HCT116 (cell line): Measurements from ENCODE around the gene NPFF. TPM values are rescaled to one million over a fixed set of nuclear protein-coding genes. Genes with fewer than 3 reads are reported as not detected.

ENCODE experiments used
- ATAC-seq: fragments of 200-7000 bp; cut with Tn5 transposase; 2 replicates; pipeline ENCODE4 v1.9.1; 2020; ENCODE audit warnings: mild to moderate bottlenecking, moderate library complexity
- BruUV-seq: library from RNA; stranded (reverse); fragments of 400-500 nt; replicated peaks from 2 replicates; lab custom pipeline; 2021; lab: Mats Ljungman, UMichigan
- CTCF ChIA-PET: fragments of 300-600 bp; sonication (Branson Sonifier 250); formaldehyde crosslinking; loops from one replicate; lab custom pipeline; 2021; ENCODE audit warnings: antibody characterized with exemption; lab: Charles Lee
- POLR2A ChIA-PET: fragments of 300-600, 350-600 bp; sonication (Branson Sonifier 250); formaldehyde crosslinking; loops from one replicate; lab custom pipeline; 2021; ENCODE audit warnings: antibody characterized with exemption; lab: Charles Lee
- RAD21 ChIA-PET, 2 experiments: fragments of 300-600 bp; sonication (Branson Sonifier 250); formaldehyde crosslinking; loops; one replicate each; lab custom pipeline; 2023; ENCODE audit warnings: low total read pairs in 2 of 2; ENCODE audit not compliant: uncharacterized antibody in 2 of 2, unreplicated experiment in 2 of 2, low non-redundant PET in 1 of 2; lab: Charles Lee
- DNase-seq: peaks from one replicate; pipeline ENCODE4 v3.0.0-alpha.2; 2010; ENCODE audit warnings: low read depth, low spot score
- H2AFZ ChIP-seq: fragments of 200-600 bp; shearing (Covaris generic), sonication (generic); 2 replicates; pipeline ENCODE4 v1.6.1; 2017; ENCODE audit warnings: low read depth, mixed run types, mixed read lengths, antibody characterized with exemption, low read length; ENCODE audit not compliant: poor library complexity, severe bottlenecking
- H3K27ac ChIP-seq: 2 replicates; pipeline ENCODE4 v1.5.1; 2012; ENCODE audit warnings: low read depth, low read length
- H3K27me3 ChIP-seq: fragments of 200-600 bp; sonication (generic); 2 replicates; pipeline ENCODE4 v1.6.1; 2016; ENCODE audit warnings: mixed run types, low read length, mixed read lengths; ENCODE audit not compliant: insufficient read depth
- H3K36me3 ChIP-seq, 2 experiments: fragments of 200-500 bp in 1 of 2; fragments of 200-600 bp in 1 of 2; sonication (Bioruptor generic) in 1 of 2; sonication (generic) in 1 of 2; 2 replicates each; pipeline versions ENCODE4 v1.5.1 to v1.6.1; 2014 to 2016; ENCODE audit warnings: low read length in 2 of 2, inconsistent platforms in 1 of 2, mixed read lengths in 1 of 2, mixed run types in 1 of 2; ENCODE audit not compliant: insufficient read depth in 2 of 2, control insufficient read depth in 1 of 2
- H3K4me1 ChIP-seq, 2 experiments: fragments of 200-600 bp in 1 of 2; sonication (generic) in 1 of 2; 2 replicates each; pipeline versions ENCODE4 v1.5.1 to v1.6.1; 2012 to 2017; ENCODE audit warnings: low read length in 2 of 2, inconsistent platforms in 1 of 2, mild to moderate bottlenecking in 1 of 2, mixed read lengths in 1 of 2, mixed run types in 1 of 2, moderate library complexity in 1 of 2; ENCODE audit not compliant: insufficient read depth in 2 of 2, control insufficient read depth in 1 of 2
- H3K4me2 ChIP-seq: fragments of 200-600 bp; sonication (generic); 2 replicates; pipeline ENCODE4 v1.6.1; 2017; ENCODE audit warnings: mixed run types, low read length, mixed read lengths
- H3K4me3 ChIP-seq, 2 experiments: fragments of 200-600 bp in 1 of 2; sonication (generic) in 1 of 2; replicated peaks in 1 of 2; 2 replicates each; pipeline ENCODE4 v1.5.1; 2011 to 2016; ENCODE audit warnings: low read length in 2 of 2, control low read depth in 1 of 2, low read depth in 1 of 2, mild to moderate bottlenecking in 1 of 2, mixed read lengths in 1 of 2, mixed run types in 1 of 2
- H3K79me2 ChIP-seq: fragments of 200-600 bp; sonication (generic); 2 replicates; pipeline ENCODE4 v1.6.1; 2017; ENCODE audit warnings: mild to moderate bottlenecking, mixed run types, low read length, moderate library complexity, mixed read lengths; ENCODE audit not compliant: insufficient read depth
- H3K9ac ChIP-seq: fragments of 200-600 bp; sonication (generic); 2 replicates; pipeline ENCODE4 v1.6.1; 2016; ENCODE audit warnings: low read length, mixed read lengths
- H3K9me2 ChIP-seq: fragments of 200-600 bp; sonication (generic), shearing (Covaris generic); 2 replicates; pipeline ENCODE4 v1.6.1; 2017; ENCODE audit warnings: mixed run types, mild to moderate bottlenecking, moderate library complexity; ENCODE audit not compliant: insufficient read depth
- H3K9me3 ChIP-seq, 2 experiments: fragments of 200-500 bp in 1 of 2; fragments of 200-600 bp in 1 of 2; sonication (Bioruptor generic) in 1 of 2; sonication (generic) in 1 of 2; 2 replicates each; pipeline ENCODE4 v1.6.1; 2014 to 2017; ENCODE audit warnings: low read length in 2 of 2, mixed read lengths in 2 of 2, inconsistent platforms in 1 of 2, low read depth in 1 of 2, mild to moderate bottlenecking in 1 of 2, mixed run types in 1 of 2, moderate library complexity in 1 of 2; ENCODE audit not compliant: control insufficient read depth in 1 of 2, insufficient read depth in 1 of 2
- H4K20me1 ChIP-seq: fragments of 200-600 bp; sonication (generic), shearing (Covaris generic); 2 replicates; pipeline ENCODE4 v1.6.1; 2017; ENCODE audit warnings: mixed run types, mild to moderate bottlenecking, moderate library complexity; ENCODE audit not compliant: insufficient read depth
- POLR2AphosphoS5 ChIP-seq: IDR thresholded peaks from 2 replicates; pipeline ENCODE4 v1.6.1; 2011; ENCODE audit warnings: mild to moderate bottlenecking, low read depth, low read length, moderate library complexity
- ZFX ChIP-seq: fragments of 450-650 bp; IDR thresholded peaks from 2 replicates; pipeline ENCODE4 v1.6.1; 2017
- ZNF274 ChIP-seq: fragments of 200-500 bp; sonication (Bioruptor generic); IDR thresholded peaks from 2 replicates; pipeline ENCODE4 v1.6.1; 2014; ENCODE audit warnings: mild to moderate bottlenecking, low read depth, low read length, inconsistent platforms
- intact Hi-C: fragments of 100-400 bp; cut with micrococcal nuclease; formaldehyde crosslinking; loops from 2 replicates; pipeline ENCODE4 v1.10.0; 2022
- total RNA-seq: library from RNA; stranded (reverse); gene quantifications from one replicate; pipeline ENCODE4 v1.2.1, GENCODE V29; 2021; ENCODE audit not compliant: unreplicated experiment

NPFF gene
- total RNA-seq, 1 experiment from 2014 or later, result not detected

GRCh38 chr12:53493610-53494391, 13.5 kb downstream of the NPFF start:
- ChIA-PET POLR2A (no interaction called here), RAD21 (no interaction called here), CTCF (no interaction called here)
- H3K4me3 ChIP-seq, result peak overlapping the region; percentile 41 to 59
- intact Hi-C loops, result no loop called here
- no peaks in the 10 kb centered on the region for H3K9me2 ChIP-seq
- no peaks in the 10 kb centered on the region for H3K79me2 ChIP-seq
- H3K4me1 ChIP-seq, result peaks cover 18 to 36% of the 10 kb centered on the region in 2 experiments
- H3K36me3 ChIP-seq, result no peaks in the 10 kb centered on the region
- ATAC-seq (no peak), DNase-seq (no peak)
- TSS peak; percentile 77 for BruUV-seq
- no peaks in the 10 kb centered on the region for H3K9me3 ChIP-seq
- TF ChIP-seq ZFX, result no peak
- no peaks in the 10 kb centered on the region for H3K27me3 ChIP-seq
- H4K20me1 ChIP-seq, result no peaks in the 10 kb centered on the region
- H3K27ac ChIP-seq, result peak overlapping the region; percentile 41
- H3K4me2 ChIP-seq, result peak overlapping the region; percentile 89
- H3K9ac ChIP-seq, result peak overlapping the region; percentile 56
- no peak overlapping the region for H2AFZ ChIP-seq

GRCh38 chr12:53492830-53493609, 14.3 kb downstream of the NPFF start:
- Histone ChIP-seq H3K9me3 (no peaks in the 10 kb centered on the region), H3K27ac (peak overlapping the region; percentile 41), H3K9me2 (no peaks in the 10 kb centered on the region), H3K4me2 (peak overlapping the region; percentile 89), H3K4me3 (peak overlapping the region; percentile 41 to 59), H4K20me1 (no peaks in the 10 kb centered on the region), H3K36me3 (no peaks in the 10 kb centered on the region), H2AFZ (no peak overlapping the region), H3K79me2 (no peaks in the 10 kb centered on the region), H3K4me1 (peaks cover 14 to 28% of the 10 kb centered on the region in 2 experiments), H3K27me3 (no peaks in the 10 kb centered on the region), H3K9ac (peak overlapping the region; percentile 56)
- ATAC-seq (peak; percentile 92), DNase-seq (peak; percentile 64)
- no TSS peak for BruUV-seq
- ChIA-PET RAD21 (no interaction called here), CTCF (interaction anchor here (1.2 kb wide), 1 partner anchor 141 kb away, joined by 3 read pairs; no protein-coding TSS in a partner anchor), POLR2A (no interaction called here)
- intact Hi-C loops, result no loop called here
- TF ChIP-seq POLR2AphosphoS5, result peak; percentile 81
- TF ChIP-seq ZNF274, result no peak
